Measurements from ENCODE around the gene HCAR2. TPM values are rescaled to one million over a fixed set of nuclear protein-coding genes. Genes with fewer than 3 reads are reported as not detected.

Gene HCAR2
- total RNA-seq, 1 experiment from 2014 or later = 2.6 TPM

DNA sequence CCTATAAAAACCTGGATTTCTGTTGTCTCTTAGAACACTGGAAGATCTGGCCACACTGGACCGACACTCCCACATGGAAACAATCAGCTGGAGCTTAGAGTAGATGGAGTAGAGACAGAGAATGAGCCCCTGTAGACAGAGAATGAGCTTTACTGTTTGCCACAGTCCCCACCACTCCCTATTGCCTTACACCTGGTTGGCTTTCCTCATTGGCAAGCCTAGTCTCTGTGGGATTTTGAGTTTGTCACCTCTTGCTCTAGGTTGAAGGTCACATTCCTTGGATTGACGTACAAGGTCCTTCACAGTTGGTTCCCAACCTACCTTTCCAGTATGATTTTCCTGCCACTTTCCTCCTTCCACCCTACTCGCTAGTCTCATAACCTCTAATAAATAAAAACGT, 29.5 kb upstream of the HCAR2 start:
- H3K27me3 ChIP-seq (ENCODE audit: insufficient read depth, low read depth) = no peaks in the 10 kb centered on the region
- H3K9me2 ChIP-seq (ENCODE audit: insufficient read depth) = no peaks in the 10 kb centered on the region
- H2AFZ ChIP-seq = no peak overlapping the region
- CTCF ChIA-PET = interaction anchor here (0.5 kb wide), 1 partner anchor 21 kb away, joined by 22 read pairs; no protein-coding TSS in a partner anchor
- H3K4me1 ChIP-seq (replicated peaks; ENCODE audit: insufficient read depth) = peaks cover 17% of the 10 kb centered on the region
- no peak overlapping the region for H3K4me3 ChIP-seq
- no TSS peak for BruUV-seq (replicated peaks)
- H3K4me2 ChIP-seq = no peak overlapping the region
- H3K79me2 ChIP-seq (ENCODE audit: low read depth) = peaks cover 37% of the 10 kb centered on the region
- no peak overlapping the region for H3K27ac ChIP-seq
- H3K36me3 ChIP-seq (ENCODE audit: low read depth) = no peaks in the 10 kb centered on the region
- H4K20me1 ChIP-seq (ENCODE audit: insufficient read depth) = no peaks in the 10 kb centered on the region
- DNase-seq = no peak
- H3F3A ChIP-seq (ENCODE audit: insufficient read depth, low read depth) = peaks cover 26% of the 10 kb centered on the region
- POLR2A ChIA-PET (ENCODE audit: unreplicated experiment) = no interaction called here
- TF ChIP-seq, protein P1, sequence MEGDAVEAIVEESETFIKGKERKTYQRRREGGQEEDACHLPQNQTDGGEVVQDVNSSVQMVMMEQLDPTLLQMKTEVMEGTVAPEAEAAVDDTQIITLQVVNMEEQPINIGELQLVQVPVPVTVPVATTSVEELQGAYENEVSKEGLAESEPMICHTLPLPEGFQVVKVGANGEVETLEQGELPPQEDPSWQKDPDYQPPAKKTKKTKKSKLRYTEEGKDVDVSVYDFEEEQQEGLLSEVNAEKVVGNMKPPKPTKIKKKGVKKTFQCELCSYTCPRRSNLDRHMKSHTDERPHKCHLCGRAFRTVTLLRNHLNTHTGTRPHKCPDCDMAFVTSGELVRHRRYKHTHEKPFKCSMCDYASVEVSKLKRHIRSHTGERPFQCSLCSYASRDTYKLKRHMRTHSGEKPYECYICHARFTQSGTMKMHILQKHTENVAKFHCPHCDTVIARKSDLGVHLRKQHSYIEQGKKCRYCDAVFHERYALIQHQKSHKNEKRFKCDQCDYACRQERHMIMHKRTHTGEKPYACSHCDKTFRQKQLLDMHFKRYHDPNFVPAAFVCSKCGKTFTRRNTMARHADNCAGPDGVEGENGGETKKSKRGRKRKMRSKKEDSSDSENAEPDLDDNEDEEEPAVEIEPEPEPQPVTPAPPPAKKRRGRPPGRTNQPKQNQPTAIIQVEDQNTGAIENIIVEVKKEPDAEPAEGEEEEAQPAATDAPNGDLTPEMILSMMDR (conservative IDR thresholded peaks at IDR 0.05) = no peak
- TF ChIP-seq EZH2 (IDR thresholded peaks at IDR 0.05; ENCODE audit: low read depth) = no peak
- intact Hi-C loops (cut with micrococcal nuclease; ENCODE audit: unreplicated experiment) = no loop called here
- H3K9me3 ChIP-seq (ENCODE audit: insufficient read depth, low read depth) = no peaks in the 10 kb centered on the region

DNA sequence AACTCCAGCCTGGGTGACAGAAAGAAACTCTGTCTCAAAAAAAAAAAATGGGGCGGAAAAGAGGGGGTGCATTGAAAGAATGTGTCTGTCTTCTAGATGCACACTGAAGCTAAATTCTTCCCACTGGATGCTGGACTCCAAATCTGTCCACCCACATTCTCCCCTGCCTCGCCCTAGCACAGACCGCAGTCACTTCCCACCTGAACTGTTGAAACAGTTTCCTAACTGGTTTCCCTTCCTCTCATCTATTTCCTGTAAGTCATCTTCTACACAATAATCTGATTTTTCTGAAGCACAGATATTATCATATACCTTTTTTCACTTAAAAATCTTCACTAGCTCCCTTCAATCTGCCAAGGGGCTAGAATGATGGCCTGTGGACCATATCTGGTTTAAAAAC, 29.0 kb upstream of the HCAR2 start:
- H3K4me1 ChIP-seq (replicated peaks; ENCODE audit: insufficient read depth) = peaks cover 21% of the 10 kb centered on the region
- H3K9me3 ChIP-seq (ENCODE audit: insufficient read depth, low read depth) = no peaks in the 10 kb centered on the region
- TF ChIP-seq, protein P1 (conservative IDR thresholded peaks at IDR 0.05) = no peak
- TF ChIP-seq EZH2 (IDR thresholded peaks at IDR 0.05; ENCODE audit: low read depth) = no peak
- H3K4me2 ChIP-seq = no peak overlapping the region
- no peak overlapping the region for H3K4me3 ChIP-seq
- H3F3A ChIP-seq (ENCODE audit: insufficient read depth, low read depth) = peaks cover 30% of the 10 kb centered on the region
- H3K27ac ChIP-seq = no peak overlapping the region
- no peaks in the 10 kb centered on the region for H4K20me1 ChIP-seq (ENCODE audit: insufficient read depth)
- no peaks in the 10 kb centered on the region for H3K27me3 ChIP-seq (ENCODE audit: insufficient read depth, low read depth)
- no peaks in the 10 kb centered on the region for H3K9me2 ChIP-seq (ENCODE audit: insufficient read depth)
- CTCF ChIA-PET = no interaction called here
- no TSS peak for BruUV-seq (replicated peaks)
- POLR2A ChIA-PET (ENCODE audit: unreplicated experiment) = no interaction called here
- H2AFZ ChIP-seq = no peak overlapping the region
- DNase-seq = no peak
- intact Hi-C loops (cut with micrococcal nuclease; ENCODE audit: unreplicated experiment) = no loop called here
- H3K79me2 ChIP-seq (ENCODE audit: low read depth) = peaks cover 41% of the 10 kb centered on the region
- H3K36me3 ChIP-seq (ENCODE audit: low read depth) = no peaks in the 10 kb centered on the region

DNA sequence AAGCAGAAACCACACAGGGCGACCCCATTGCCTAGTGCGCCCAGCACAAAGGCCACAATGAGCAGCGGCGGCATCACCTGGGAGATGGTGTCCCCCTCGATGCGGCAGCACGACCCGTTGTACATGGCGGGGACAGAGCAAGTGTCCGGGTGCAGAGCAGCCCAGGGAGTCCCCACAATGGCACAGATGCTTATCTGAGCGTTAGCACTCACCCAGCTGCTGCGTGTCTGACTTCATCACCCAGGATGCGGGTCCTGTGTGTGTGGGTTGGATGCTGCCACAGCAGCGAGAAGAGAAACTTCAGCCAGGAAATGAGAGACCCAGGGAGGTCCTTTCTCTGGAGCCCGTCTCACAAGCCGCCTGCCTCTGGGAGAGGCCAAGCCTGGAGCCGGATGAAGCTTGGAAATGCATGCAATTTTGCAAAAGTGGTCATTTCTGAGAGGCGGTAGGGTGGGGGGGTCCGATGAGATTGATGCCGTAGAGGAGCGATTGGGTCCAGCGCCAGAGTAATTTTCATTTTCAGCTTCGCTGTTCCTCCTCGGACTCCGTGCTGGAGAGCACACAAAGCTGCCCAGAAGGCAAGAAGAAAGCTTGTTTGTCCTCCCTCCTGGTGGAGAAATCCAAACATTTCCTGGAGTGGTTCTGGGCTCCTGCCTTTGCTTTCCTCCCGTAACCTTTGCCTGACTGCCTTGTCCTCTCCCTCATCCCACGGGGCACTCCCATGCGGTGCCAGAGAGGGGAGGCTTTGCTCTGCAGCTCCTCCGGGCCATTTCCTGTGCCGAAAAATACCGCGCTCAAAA, 27.3 kb upstream of the HCAR2 start, which contains the start of gene HCAR1:
HCAR1 (minus strand) TSS at position 630 of the 800 bp plus-strand sequence; CDS start at position 125, 505 bp downstream.
- H3K4me2 ChIP-seq = peak within 1 kb of the TSS; percentile 82
- peak; percentile 23 to 58 for DNase-seq
- intact Hi-C loops (cut with micrococcal nuclease; ENCODE audit: unreplicated experiment) = no loop called here
- H3K4me1 ChIP-seq (replicated peaks; ENCODE audit: insufficient read depth) = peaks cover 37% of the 10 kb centered on the region
- H3K36me3 ChIP-seq (ENCODE audit: low read depth) = no peaks in the 10 kb centered on the region
- BruUV-seq (replicated peaks) = no TSS peak
- TF ChIP-seq EZH2 (IDR thresholded peaks at IDR 0.05; ENCODE audit: low read depth) = no peak
- peak within 1 kb of the TSS; percentile 87 for H2AFZ ChIP-seq
- ChIA-PET CTCF (no interaction called here), POLR2A (ENCODE audit: unreplicated experiment) (interaction anchor here (0.7 kb wide), 1 partner anchor 38 kb away, joined by 5 read pairs; no protein-coding TSS in a partner anchor)
- H3F3A ChIP-seq (ENCODE audit: insufficient read depth, low read depth) = peaks cover 47% of the 10 kb centered on the region
- no peaks in the 10 kb centered on the region for H4K20me1 ChIP-seq (ENCODE audit: insufficient read depth)
- H3K4me3 ChIP-seq = peak within 1 kb of the TSS; percentile 77
- H3K9me2 ChIP-seq (ENCODE audit: insufficient read depth) = no peaks in the 10 kb centered on the region
- peak within 1 kb of the TSS; percentile 61 for H3K27ac ChIP-seq
- H3K79me2 ChIP-seq (ENCODE audit: low read depth) = peaks cover 54% of the 10 kb centered on the region
- no peaks in the 10 kb centered on the region for H3K27me3 ChIP-seq (ENCODE audit: insufficient read depth, low read depth)
- no peaks in the 10 kb centered on the region for H3K9me3 ChIP-seq (ENCODE audit: insufficient read depth, low read depth)
